Progenitor cell of endocrine pancreas (in vitro differentiated cells): ENCODE results near the gene C3orf22. TPM values are rescaled to one million over a fixed set of nuclear protein-coding genes. Genes with fewer than 3 reads are reported as not detected.

Experiments used
- DNase-seq: peaks from one replicate; pipeline ENCODE4 v3.0.0; 2021; ENCODE audit warnings: low spot score; ENCODE audit not compliant: unreplicated experiment
- H3K27ac Mint-ChIP-seq: 2 replicates; pipeline ENCODE4 v1.8.0; 2021; ENCODE audit warnings: mild to moderate bottlenecking, moderate library complexity, mixed read lengths
- H3K27me3 Mint-ChIP-seq: 2 replicates; pipeline ENCODE4 v1.8.0; 2021; ENCODE audit warnings: mixed read lengths
- H3K36me3 Mint-ChIP-seq: 2 replicates; pipeline ENCODE4 v1.8.0; 2022; ENCODE audit warnings: mixed read lengths; ENCODE audit not compliant: insufficient read depth
- H3K4me1 Mint-ChIP-seq: 2 replicates; pipeline ENCODE4 v1.8.0; 2021; ENCODE audit warnings: low read depth, mixed read lengths
- H3K4me3 Mint-ChIP-seq: 2 replicates; pipeline ENCODE4 v1.8.0; 2021; ENCODE audit warnings: low read depth, mild to moderate bottlenecking, moderate library complexity, mixed read lengths
- H3K9me3 Mint-ChIP-seq: 2 replicates; pipeline ENCODE4 v1.8.0; 2021; ENCODE audit warnings: low read depth, mixed read lengths
- CTCF ChIP-seq: fragments of 200-600 bp; sonication (generic); IDR thresholded peaks from one replicate; pipeline ENCODE4 v1.5.0; 2021; ENCODE audit warnings: antibody characterized with exemption, mild to moderate bottlenecking; ENCODE audit not compliant: unreplicated experiment
- total RNA-seq: library from RNA; stranded (reverse); gene quantifications from 2 replicates; pipeline ENCODE4 v1.2.1, GENCODE V29; 2021

Gene C3orf22
- total RNA-seq, 1 donor from 2014 or later: 0.26 TPM

GRCh38 chr3:126573492-126574117 is 14.9 kb upstream of the C3orf22 start:
- no peak overlapping the region for H3K4me3 Mint-ChIP-seq

GRCh38 chr3:126571078-126571477 is 12.3 kb upstream of the C3orf22 start:
- H3K4me1 Mint-ChIP-seq: no peaks in the 10 kb centered on the region
- no peak overlapping the region for H3K4me3 Mint-ChIP-seq
- H3K9me3 Mint-ChIP-seq: no peaks in the 10 kb centered on the region
- no peak for TF ChIP-seq CTCF
- H3K36me3 Mint-ChIP-seq: no peaks in the 10 kb centered on the region
- H3K27ac Mint-ChIP-seq: no peak overlapping the region
- no peaks in the 10 kb centered on the region for H3K27me3 Mint-ChIP-seq
- DNase-seq: no peak

More at GRCh38 chr3:126573492-126574117, 14.9 kb upstream of the C3orf22 start:
- Mint-ChIP-seq H3K27me3 (no peaks in the 10 kb centered on the region), H3K4me1 (peaks cover 1% of the 10 kb centered on the region), H3K9me3 (no peaks in the 10 kb centered on the region), H3K27ac (no peak overlapping the region), H3K36me3 (no peaks in the 10 kb centered on the region)
- no peak for DNase-seq
- TF ChIP-seq CTCF: no peak

GRCh38 chr3:126570103-126570541 is 11.4 kb upstream of the C3orf22 start:
- DNase-seq: no peak
- H3K4me1 Mint-ChIP-seq: no peaks in the 10 kb centered on the region
- no peaks in the 10 kb centered on the region for H3K36me3 Mint-ChIP-seq
- no peak for TF ChIP-seq CTCF
- H3K27ac Mint-ChIP-seq: no peak overlapping the region
- no peak overlapping the region for H3K4me3 Mint-ChIP-seq
- H3K9me3 Mint-ChIP-seq: no peaks in the 10 kb centered on the region
- H3K27me3 Mint-ChIP-seq: no peaks in the 10 kb centered on the region

- no peaks in the 10 kb centered on the region for H3K27me3 Mint-ChIP-seq
- no peak for TF ChIP-seq CTCF
- H3K36me3 Mint-ChIP-seq: no peaks in the 10 kb centered on the region
- no peak overlapping the region for H3K4me3 Mint-ChIP-seq
- H3K9me3 Mint-ChIP-seq: no peaks in the 10 kb centered on the region
- no peak for DNase-seq
- no peak overlapping the region for H3K27ac Mint-ChIP-seq
- no peaks in the 10 kb centered on the region for H3K4me1 Mint-ChIP-seq
These were observed 10.8 kb upstream of the C3orf22 start for GRCh38 chr3:126569390-126569975.

- no peaks in the 10 kb centered on the region for H3K4me1 Mint-ChIP-seq
- H3K36me3 Mint-ChIP-seq: no peaks in the 10 kb centered on the region
- no peaks in the 10 kb centered on the region for H3K27me3 Mint-ChIP-seq
- no peak for DNase-seq
- H3K4me3 Mint-ChIP-seq: no peak overlapping the region
- no peaks in the 10 kb centered on the region for H3K9me3 Mint-ChIP-seq
- TF ChIP-seq CTCF: no peak
- no peak overlapping the region for H3K27ac Mint-ChIP-seq
These were observed 10.1 kb upstream of the C3orf22 start for GRCh38 chr3:126568776-126569342.
